ENCODE measurements around the gene PARP15.

Gene PARP15

DNA sequence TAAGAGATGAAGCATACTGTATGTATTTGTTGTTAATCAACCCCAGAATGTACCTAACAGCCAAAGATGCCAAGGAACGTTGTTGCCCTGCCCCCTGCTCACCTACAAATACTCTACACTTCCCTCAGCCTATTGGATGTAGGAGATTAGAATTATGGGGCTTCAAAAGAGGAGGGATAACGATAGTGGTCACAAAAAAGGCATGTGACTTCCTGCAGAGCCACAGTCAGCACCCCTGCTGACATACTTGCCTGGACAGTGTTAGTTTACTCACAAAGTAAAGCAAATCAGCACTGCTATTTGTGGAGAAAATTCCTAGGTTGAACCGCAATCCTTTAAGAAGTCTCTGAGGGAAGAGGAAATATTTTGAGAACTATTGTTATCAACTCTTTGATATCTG lies 37.9 kb downstream of the PARP15 start:
- H3K4me3 ChIP-seq, result no peak overlapping the region
- no peak for DNase-seq (ENCODE audit: low spot score in 2 of 2)
- no peaks in the 10 kb centered on the region for H3K9me3 ChIP-seq
- peaks cover 16% of the 10 kb centered on the region; the same call in 1 of the 2 replicates for H3K27me3 ChIP-seq (ENCODE audit: low read depth)
- H3K4me1 ChIP-seq, result no peaks in the 10 kb centered on the region
- H3K36me3 ChIP-seq (replicated peaks), result no peaks in the 10 kb centered on the region
- in situ Hi-C loops (cut with MboI; ENCODE audit: low sequenced_read_pairs), result no loop called here

DNA sequence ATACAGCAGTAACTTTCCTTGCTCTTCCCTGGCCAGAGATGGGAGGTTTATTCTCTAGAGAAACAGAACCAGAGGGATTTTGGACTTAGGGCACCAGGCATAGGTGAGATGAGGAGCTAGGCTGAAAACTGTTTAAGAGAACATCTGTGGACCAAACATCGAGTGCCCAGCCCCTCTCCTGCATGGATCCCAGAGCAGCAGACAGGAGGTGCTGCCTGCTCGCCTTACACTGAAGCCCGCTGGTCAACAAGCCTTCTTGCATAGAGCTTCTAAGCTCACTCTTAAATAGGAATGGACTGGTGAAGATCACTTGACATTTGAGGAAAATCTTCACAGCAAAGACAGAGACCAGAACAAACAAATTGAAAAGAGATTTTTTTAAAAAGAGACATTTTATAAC lies 41.2 kb downstream of the PARP15 start:
- Histone ChIP-seq H3K27me3 (ENCODE audit: low read depth) (peaks cover 16% of the 10 kb centered on the region; the same call in 1 of the 2 replicates), H3K9me3 (no peaks in the 10 kb centered on the region), H3K4me1 (no peaks in the 10 kb centered on the region), H3K36me3 (replicated peaks) (no peaks in the 10 kb centered on the region), H3K4me3 (no peak overlapping the region)
- DNase-seq (ENCODE audit: low spot score in 2 of 2), result no peak
- in situ Hi-C loops (cut with MboI; ENCODE audit: low sequenced_read_pairs), result no loop called here

DNA sequence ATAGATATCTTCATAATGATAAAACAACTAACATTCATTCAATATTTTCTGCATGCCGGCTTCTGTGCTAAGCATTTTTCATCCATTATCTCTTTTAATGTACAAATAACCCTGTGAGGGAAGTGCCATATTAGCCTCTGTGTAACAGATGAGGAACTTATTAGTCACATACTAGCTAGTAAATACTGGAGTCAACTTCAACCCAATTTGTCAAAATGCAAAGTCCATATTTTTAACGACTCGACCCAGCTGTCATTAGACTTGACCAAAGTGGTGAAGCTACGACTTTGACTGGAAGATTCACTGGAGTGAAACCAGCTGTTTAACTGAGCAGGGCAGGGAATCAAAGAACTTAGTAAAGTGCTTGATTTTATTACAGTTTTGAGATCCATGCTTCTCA lies 41.6 kb downstream of the PARP15 start:
- no peak for DNase-seq (ENCODE audit: low spot score in 2 of 2)
- Histone ChIP-seq H3K4me1 (no peaks in the 10 kb centered on the region), H3K27me3 (ENCODE audit: low read depth) (peaks cover 16% of the 10 kb centered on the region; the same call in 1 of the 2 replicates), H3K36me3 (replicated peaks) (no peaks in the 10 kb centered on the region), H3K9me3 (no peaks in the 10 kb centered on the region), H3K4me3 (no peak overlapping the region)
- in situ Hi-C loops (cut with MboI; ENCODE audit: low sequenced_read_pairs), result no loop called here

DNA sequence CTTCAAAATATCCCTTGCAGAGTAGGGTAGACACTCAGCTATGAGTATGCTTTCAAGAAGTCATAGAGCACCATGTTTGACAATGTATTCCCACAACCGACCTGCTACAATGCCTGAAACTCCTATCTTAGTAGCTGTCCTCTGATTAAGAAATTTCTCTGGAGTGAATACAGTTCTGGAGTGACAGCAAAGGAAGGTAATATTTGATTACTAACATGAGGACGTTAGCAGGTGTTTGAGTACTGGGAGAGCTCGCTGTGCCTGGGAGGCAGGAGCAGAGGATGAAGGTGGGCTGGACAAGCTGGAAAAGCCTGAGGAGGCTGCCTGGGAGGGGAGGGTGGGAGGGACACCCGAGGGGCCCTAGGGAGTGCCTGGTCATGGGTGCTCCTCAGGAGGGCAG lies 42.9 kb downstream of the PARP15 start:
- Histone ChIP-seq H3K4me3 (no peak overlapping the region), H3K9me3 (no peaks in the 10 kb centered on the region), H3K36me3 (replicated peaks) (no peaks in the 10 kb centered on the region), H3K27me3 (ENCODE audit: low read depth) (peaks cover 16% of the 10 kb centered on the region; the same call in 1 of the 2 replicates), H3K4me1 (no peaks in the 10 kb centered on the region)
- in situ Hi-C loops (cut with MboI; ENCODE audit: low sequenced_read_pairs), result no loop called here
- DNase-seq (ENCODE audit: low spot score in 2 of 2), result no peak

DNA sequence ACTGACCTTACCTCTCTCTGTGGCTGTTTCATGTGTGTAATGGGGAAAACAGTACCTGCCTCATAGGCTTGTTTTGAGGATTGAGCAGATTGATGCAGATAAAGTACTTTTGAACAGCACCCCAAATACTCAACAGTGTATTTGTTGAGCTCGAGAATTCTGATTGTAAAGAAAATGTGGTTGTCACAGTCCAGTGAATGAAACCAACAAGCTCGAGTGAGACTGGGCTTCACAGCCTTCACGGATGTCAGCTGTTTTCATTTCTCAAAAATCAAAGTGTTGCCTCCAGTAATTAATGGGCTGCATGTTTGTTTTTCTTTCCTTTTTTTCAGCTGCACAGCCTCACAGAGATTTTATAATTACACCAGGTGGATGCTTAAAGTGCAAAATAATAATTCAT lies 43.7 kb downstream of the PARP15 start:
- in situ Hi-C loops (cut with MboI; ENCODE audit: low sequenced_read_pairs), result no loop called here
- H3K36me3 ChIP-seq (replicated peaks), result no peaks in the 10 kb centered on the region
- DNase-seq (ENCODE audit: low spot score in 2 of 2), result no peak
- no peaks in the 10 kb centered on the region for H3K4me1 ChIP-seq
- no peaks in the 10 kb centered on the region for H3K9me3 ChIP-seq
- no peak overlapping the region for H3K4me3 ChIP-seq
- H3K27me3 ChIP-seq (ENCODE audit: low read depth), result peaks cover 16% of the 10 kb centered on the region; the same call in 1 of the 2 replicates

DNA sequence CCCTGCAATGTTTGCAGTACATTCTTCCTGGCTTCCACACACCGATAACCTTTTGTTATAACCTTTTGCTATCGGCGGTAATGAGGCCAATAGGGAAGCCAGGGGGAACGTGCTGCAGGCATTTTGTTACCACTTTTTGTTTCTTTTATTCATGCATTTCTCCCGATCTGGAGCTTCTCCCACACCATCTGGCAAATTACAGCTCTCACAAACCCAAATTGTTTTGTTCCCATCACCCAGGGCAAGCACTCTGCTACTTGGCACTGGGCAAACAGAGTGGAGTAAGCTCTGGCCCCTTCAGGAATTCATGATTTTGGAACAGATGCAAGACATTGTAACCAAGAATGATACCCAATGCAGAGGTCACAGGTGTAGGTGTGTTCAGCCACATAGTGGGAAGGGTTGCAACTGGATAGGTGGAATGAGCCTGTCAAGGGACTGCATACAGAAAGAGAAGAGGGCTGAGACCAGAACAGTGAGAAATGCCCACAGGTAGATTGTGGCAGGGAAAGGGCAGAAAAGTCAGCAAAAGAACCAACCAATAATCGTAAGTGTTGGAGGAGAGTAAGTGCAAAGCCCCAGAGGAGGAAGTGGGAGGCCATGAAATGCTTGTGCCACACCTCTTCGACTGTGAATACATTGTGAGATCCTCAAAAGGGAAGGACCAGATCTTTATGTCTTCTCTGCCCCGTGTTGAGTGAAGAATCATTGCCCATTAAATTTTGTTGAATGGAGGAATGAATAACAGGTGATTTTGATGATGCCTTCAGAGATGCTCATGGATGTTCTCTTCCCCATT lies 45.8 kb downstream of the PARP15 start:
- H3K4me1 ChIP-seq, result no peaks in the 10 kb centered on the region
- peaks cover 10% of the 10 kb centered on the region; the same call in 1 of the 2 replicates for H3K27me3 ChIP-seq (ENCODE audit: low read depth)
- H3K36me3 ChIP-seq (replicated peaks), result no peaks in the 10 kb centered on the region
- H3K9me3 ChIP-seq, result no peaks in the 10 kb centered on the region
- no peak overlapping the region for H3K4me3 ChIP-seq
- no peak for DNase-seq (ENCODE audit: low spot score in 2 of 2)
- in situ Hi-C loops (cut with MboI; ENCODE audit: low sequenced_read_pairs), result no loop called here

DNA sequence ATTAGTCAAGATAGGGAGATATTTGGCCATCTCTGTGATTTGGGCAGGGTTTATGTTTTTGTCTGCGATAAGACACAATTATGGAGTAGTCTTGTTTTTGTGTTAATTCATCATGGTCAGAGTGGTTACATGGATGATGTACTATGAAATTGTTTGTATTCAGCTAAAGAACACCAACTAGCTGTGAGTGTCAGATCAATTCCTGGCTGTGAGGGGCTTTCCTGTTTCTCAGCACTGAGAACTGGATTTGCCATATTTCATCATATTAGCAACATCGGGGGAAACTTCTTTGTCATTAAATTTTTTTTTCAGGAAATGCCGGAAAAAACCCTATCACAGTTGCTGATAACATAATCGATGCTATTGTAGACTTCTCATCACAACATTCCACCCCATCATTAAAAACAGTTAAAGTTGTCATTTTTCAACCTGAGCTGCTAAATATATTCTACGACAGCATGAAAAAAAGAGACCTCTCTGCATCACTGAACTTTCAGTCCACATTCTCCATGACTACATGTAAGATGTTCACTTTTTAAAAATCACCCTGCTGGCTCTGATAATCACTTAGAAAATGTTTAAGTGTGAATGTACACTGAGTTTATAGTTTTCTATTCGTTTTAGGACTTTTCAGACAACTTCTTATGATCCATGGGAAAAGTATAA lies 49.2 kb downstream of the PARP15 start:
- Histone ChIP-seq H3K27me3 (ENCODE audit: low read depth) (no peaks in the 10 kb centered on the region), H3K4me1 (peaks cover 7% of the 10 kb centered on the region; the same call in 1 of the 2 replicates), H3K4me3 (no peak overlapping the region), H3K36me3 (replicated peaks) (no peaks in the 10 kb centered on the region), H3K9me3 (no peaks in the 10 kb centered on the region)
- no peak for DNase-seq (ENCODE audit: low spot score in 2 of 2)
- in situ Hi-C loops (cut with MboI; ENCODE audit: low sequenced_read_pairs), result no loop called here

DNA sequence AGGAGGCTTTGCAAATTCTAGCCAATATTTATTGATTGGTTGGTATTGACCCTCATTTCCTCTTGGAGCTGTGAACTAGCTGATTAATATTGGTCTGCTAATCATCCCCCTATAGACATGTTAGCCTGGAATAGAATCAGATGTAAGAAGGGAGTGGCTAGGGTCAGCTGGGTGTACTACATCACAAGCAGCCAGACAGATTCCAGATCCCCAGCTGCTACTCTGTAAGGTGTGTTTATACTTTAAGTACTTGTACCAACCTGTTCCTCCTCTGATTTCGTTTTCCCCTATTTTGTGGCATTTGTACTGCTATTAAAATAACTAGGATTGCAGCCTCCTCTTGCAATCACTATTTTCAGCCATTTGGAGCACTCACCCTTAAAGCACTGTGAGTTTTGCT lies 49.9 kb downstream of the PARP15 start:
- H3K27me3 ChIP-seq (ENCODE audit: low read depth), result no peaks in the 10 kb centered on the region
- H3K4me1 ChIP-seq, result peaks cover 7% of the 10 kb centered on the region; the same call in 1 of the 2 replicates
- DNase-seq (ENCODE audit: low spot score in 2 of 2), result no peak
- in situ Hi-C loops (cut with MboI; ENCODE audit: low sequenced_read_pairs), result no loop called here
- H3K9me3 ChIP-seq, result no peaks in the 10 kb centered on the region
- H3K4me3 ChIP-seq, result no peak overlapping the region
- no peaks in the 10 kb centered on the region for H3K36me3 ChIP-seq (replicated peaks)

DNA sequence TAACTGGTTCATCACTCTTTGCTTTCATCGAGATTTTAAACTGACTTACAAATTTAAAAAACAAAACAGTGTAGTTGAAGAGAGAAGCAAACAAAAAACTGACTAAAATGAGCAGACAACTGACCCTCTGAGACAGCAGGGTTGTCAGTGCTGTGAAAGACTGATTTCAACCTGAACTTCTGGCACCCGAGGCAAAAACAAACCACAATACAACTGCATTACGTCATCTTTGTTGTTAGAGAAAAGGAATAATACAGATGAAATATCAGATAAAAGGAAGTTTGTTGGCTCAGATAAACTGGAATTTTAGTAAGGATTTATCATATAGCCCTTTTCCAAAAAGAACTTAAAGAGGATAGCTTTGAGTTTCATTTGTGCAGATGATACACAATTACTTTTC lies 51.1 kb downstream of the PARP15 start:
- H3K36me3 ChIP-seq (replicated peaks), result no peaks in the 10 kb centered on the region
- H3K4me3 ChIP-seq, result no peak overlapping the region
- in situ Hi-C loops (cut with MboI; ENCODE audit: low sequenced_read_pairs), result no loop called here

DNA sequence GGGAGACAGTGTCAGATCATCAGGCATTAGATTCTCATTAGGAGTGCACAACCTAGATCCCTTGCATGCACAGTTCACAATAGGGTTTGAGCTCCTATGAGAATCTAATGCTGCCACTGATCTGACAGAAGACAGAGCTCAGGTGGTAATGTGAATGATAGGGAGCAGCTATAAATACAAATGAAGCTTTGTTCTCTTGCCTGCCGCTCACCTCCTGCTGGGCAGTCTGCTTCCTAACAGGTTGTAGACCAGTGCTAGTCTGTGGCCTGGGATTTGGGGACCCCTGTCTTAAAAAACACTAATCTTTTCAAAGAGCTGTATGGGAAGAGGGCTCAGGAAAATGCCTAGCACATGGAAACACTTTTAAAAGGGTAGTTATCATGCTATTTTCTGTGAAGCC lies 52.3 kb downstream of the PARP15 start:
- no peaks in the 10 kb centered on the region for H3K27me3 ChIP-seq (ENCODE audit: low read depth)
- H3K36me3 ChIP-seq (replicated peaks), result no peaks in the 10 kb centered on the region
- in situ Hi-C loops (cut with MboI; ENCODE audit: low sequenced_read_pairs), result no loop called here
- no peak for DNase-seq (ENCODE audit: low spot score in 2 of 2)
- H3K4me3 ChIP-seq, result no peak overlapping the region
- no peaks in the 10 kb centered on the region for H3K9me3 ChIP-seq
- peaks cover 7% of the 10 kb centered on the region; the same call in 1 of the 2 replicates for H3K4me1 ChIP-seq

More for the DNA sequence above, 51.1 kb downstream of the PARP15 start:
- H3K27me3 ChIP-seq (ENCODE audit: low read depth), result no peaks in the 10 kb centered on the region
- H3K4me1 ChIP-seq, result peaks cover 7% of the 10 kb centered on the region; the same call in 1 of the 2 replicates
- no peak for DNase-seq (ENCODE audit: low spot score in 2 of 2)
- H3K9me3 ChIP-seq, result no peaks in the 10 kb centered on the region

DNA sequence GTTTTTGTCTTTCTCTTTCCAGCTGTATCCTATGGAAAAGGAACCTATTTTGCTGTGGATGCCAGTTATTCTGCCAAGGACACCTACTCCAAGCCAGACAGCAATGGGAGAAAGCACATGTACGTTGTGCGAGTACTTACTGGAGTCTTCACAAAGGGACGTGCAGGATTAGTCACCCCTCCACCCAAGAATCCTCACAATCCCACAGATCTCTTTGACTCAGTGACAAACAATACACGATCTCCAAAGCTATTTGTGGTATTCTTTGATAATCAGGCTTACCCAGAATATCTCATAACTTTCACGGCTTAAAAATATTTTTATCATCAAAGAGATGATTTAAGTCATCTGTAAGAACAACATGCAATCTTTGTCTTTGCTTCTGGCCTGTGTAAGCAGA lies 58.3 kb downstream of the PARP15 start:
- Histone ChIP-seq H3K9me3 (no peaks in the 10 kb centered on the region), H3K4me3 (no peak overlapping the region), H3K36me3 (replicated peaks) (no peaks in the 10 kb centered on the region), H3K27me3 (ENCODE audit: low read depth) (no peaks in the 10 kb centered on the region; the same call in 1 of the 2 replicates), H3K4me1 (no peaks in the 10 kb centered on the region)
- in situ Hi-C loops (cut with MboI; ENCODE audit: low sequenced_read_pairs), result no loop called here
- no peak for DNase-seq (ENCODE audit: low spot score in 2 of 2)

DNA sequence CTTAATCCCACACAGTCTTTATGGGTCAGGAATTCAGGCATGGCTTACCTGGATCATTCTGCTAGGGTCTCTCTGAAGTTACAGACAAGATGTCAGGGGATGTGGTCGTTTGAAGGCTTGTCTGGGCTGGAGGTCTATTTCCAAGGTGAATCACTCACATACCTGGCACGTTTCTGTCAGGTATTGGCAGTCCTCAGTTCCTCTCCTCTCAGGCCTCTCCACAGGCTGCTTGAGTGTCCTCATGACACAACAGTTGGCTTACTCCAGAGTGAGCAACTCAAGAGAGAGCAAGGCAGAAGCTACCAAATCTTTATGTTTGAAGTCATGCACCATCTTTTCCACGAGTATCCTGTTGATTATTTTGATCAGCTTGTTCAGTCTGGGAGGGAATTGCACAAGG lies 59.2 kb downstream of the PARP15 start:
- Histone ChIP-seq H3K36me3 (replicated peaks) (no peaks in the 10 kb centered on the region), H3K4me3 (no peak overlapping the region)
- in situ Hi-C loops (cut with MboI; ENCODE audit: low sequenced_read_pairs), result no loop called here

DNA sequence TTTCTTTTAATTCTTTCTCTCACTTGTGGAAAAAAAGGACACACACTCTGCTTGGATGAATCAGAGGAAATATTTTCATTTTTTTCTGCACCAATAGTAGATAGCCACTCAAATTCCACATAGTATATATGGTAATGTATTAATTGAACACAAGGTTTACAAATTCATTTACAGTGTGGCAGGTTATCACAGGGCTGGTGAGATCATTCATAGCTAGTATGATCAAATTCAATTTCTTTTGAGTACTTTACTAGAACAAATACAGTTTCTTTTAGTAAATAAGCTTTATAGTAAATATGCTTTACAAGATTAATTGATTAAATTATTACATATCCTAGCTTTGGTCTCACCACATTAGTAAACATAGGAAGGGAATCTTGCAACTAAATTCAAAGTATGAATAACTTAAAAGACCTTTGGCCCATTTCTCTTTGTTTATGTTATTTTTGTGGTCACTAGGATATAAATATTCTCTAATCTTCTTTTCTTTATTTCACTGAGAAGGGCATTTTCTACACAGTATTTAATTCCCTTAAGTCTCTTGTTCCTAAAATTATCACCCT lies 63.1 kb downstream of the PARP15 start:
- in situ Hi-C loops (cut with MboI; ENCODE audit: low sequenced_read_pairs), result no loop called here
- Histone ChIP-seq H3K4me3 (no peak overlapping the region), H3K27me3 (ENCODE audit: low read depth) (no peaks in the 10 kb centered on the region; the same call in 1 of the 2 replicates), H3K36me3 (replicated peaks) (no peaks in the 10 kb centered on the region), H3K9me3 (no peaks in the 10 kb centered on the region), H3K4me1 (peaks cover 10% of the 10 kb centered on the region)
- no peak for DNase-seq (ENCODE audit: low spot score in 2 of 2)

More for the DNA sequence above, 59.2 kb downstream of the PARP15 start:
- H3K9me3 ChIP-seq, result no peaks in the 10 kb centered on the region
- no peaks in the 10 kb centered on the region for H3K4me1 ChIP-seq
- DNase-seq (ENCODE audit: low spot score in 2 of 2), result no peak
- no peaks in the 10 kb centered on the region; the same call in 1 of the 2 replicates for H3K27me3 ChIP-seq (ENCODE audit: low read depth)

DNA sequence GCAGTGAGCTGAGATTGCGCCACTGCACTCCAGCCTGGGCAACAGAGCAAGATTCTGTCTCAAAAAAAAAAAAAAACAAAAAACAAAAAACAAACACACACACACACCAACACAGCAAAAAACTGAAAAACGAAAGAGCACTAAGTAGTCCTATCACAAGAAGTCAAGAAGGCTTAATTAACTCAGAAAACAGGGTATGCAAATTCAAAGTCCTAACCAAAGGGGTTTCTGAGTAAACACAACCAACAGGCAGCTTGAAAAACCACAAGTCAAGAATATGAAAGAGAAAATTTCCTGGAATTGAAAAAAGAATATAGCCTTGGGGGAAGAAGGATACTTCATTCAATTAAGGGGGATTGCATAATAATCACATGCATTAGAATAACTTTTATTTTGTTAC lies 65.5 kb downstream of the PARP15 start:
- peak in 1 of 2 experiments; percentile 71 for DNase-seq (ENCODE audit: low spot score in 2 of 2)
- in situ Hi-C loops (cut with MboI; ENCODE audit: low sequenced_read_pairs), result no loop called here
- Histone ChIP-seq H3K9me3 (no peaks in the 10 kb centered on the region), H3K4me3 (no peak overlapping the region), H3K27me3 (ENCODE audit: low read depth) (no peaks in the 10 kb centered on the region; the same call in 1 of the 2 replicates), H3K4me1 (peaks cover 10% of the 10 kb centered on the region), H3K36me3 (replicated peaks) (no peaks in the 10 kb centered on the region)
